SK-N-MC (cell line): Measurements from ENCODE around the gene S100A12.

Experiments
- DNase-seq: peaks from one replicate; pipeline ENCODE4 v3.0.0-alpha.2; 2011; ENCODE audit warnings: low read depth, low spot score
- H3K27ac ChIP-seq: fragments of 200-600 bp; sonication (generic); 2 replicates; pipeline ENCODE4 v1.5.1; 2016; ENCODE audit warnings: mixed run types
- H3K36me3 ChIP-seq: fragments of 200-600 bp; sonication (generic); 2 replicates; pipeline ENCODE4 v1.6.1; 2017; ENCODE audit warnings: antibody characterized with exemption, low read length, mixed read lengths; ENCODE audit not compliant: insufficient read depth
- H3K4me3 ChIP-seq: fragments of 200-600 bp; sonication (generic); 2 replicates; pipeline ENCODE4 v1.5.1; 2016
- H3K9ac ChIP-seq: fragments of 200-600 bp; sonication (generic); 2 replicates; pipeline ENCODE4 v1.8.0; 2017; ENCODE audit warnings: mixed run types, mixed read lengths; ENCODE audit not compliant: insufficient read length
- H3K9me3 ChIP-seq: fragments of 200-600 bp; sonication (generic); 2 replicates; pipeline ENCODE4 v1.6.1; 2017; ENCODE audit warnings: low read depth, mild to moderate bottlenecking, antibody characterized with exemption, low read length, moderate library complexity, mixed read lengths
- EZH2 ChIP-seq: fragments of 200-600 bp; sonication (generic); IDR thresholded peaks from one replicate; pipeline ENCODE4 v1.6.1; 2017; ENCODE audit warnings: antibody characterized with exemption
- FOXP2 ChIP-seq: optimal IDR thresholded peaks from 2 replicates; pipeline ENCODE3; 2011; ENCODE audit warnings: mild to moderate bottlenecking, moderate library complexity; ENCODE audit not compliant: insufficient read depth; ENCODE audit errors: extremely low read length, control extremely low read depth
- POLR2AphosphoS5 ChIP-seq: IDR thresholded peaks from 2 replicates; pipeline ENCODE4 v1.6.1; 2012; ENCODE audit warnings: mild to moderate bottlenecking, low read depth, low read length, borderline replicate concordance

The S100A12 gene

DNA sequence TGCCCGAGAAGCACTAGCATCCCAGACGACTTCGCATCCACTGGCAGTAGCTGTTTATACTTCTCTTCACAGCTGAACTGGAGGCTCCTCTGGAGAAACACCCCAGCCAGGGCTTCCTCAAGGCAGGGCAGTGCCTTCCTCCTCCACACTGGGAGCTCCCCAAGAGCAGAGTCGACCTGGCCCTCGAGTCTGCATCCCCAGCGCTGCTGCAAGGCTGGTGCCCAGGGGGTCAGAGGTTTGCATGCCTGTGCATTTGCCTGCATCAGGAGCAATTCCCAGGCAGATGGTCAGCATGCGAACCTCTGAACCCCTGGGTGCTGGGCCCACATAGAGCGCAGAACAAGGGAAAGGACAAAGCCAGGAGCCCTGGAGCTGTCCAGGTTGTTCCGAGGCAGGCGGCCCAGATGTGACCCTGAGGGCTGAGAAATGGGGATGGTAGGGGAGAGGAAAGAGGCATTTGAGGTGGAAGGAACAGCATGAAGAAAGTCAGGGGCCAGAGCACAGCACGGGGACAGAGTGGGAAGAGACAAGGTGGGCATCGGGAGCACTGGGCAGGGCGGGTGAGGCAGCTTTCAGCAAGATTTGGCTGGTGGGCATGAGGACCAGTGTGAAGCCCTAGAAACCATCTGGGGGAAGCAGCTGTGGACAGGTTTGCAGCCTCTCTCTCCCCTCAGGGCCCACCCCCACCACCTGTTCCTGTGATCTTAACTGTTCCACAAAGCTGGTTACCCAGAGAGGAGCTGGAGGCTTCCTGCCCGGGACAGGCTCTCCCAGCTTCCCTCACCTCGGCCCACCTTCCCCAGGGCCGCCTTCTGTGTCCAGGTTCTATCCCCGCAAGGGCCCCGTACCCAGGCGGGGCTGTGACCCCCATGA is 21.9 kb upstream of the S100A12 start:
- H3K9ac ChIP-seq = no peak overlapping the region
- no peak overlapping the region for H3K27ac ChIP-seq
- no peak for DNase-seq
- H3K4me3 ChIP-seq = no peak overlapping the region
- no peaks in the 10 kb centered on the region for H3K9me3 ChIP-seq
- TF ChIP-seq FOXP2 = no peak
- TF ChIP-seq EZH2 = no peak
- no peak for TF ChIP-seq POLR2AphosphoS5
- H3K36me3 ChIP-seq = no peaks in the 10 kb centered on the region

DNA sequence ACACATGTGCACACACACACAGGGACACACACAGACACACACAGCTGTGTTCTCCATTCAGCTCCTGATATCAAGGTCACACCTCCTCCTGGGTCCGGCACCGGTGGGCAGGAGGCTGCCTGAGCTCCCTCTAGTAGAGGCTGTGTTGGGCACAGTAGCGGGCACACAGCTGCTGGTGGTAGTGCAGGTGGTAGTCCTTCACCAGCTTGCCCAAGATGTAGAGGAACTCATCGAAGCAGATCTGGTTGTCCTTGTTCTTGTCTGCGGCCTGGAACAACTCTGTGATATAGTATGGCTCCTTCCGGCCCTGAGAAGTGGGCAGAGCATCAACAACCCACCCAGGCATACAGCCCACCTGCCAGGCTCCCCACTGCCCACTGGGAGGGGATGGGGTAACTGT is 21.0 kb upstream of the S100A12 start:
- Histone ChIP-seq H3K4me3 (no peak overlapping the region), H3K27ac (no peak overlapping the region), H3K9ac (no peak overlapping the region), H3K9me3 (no peaks in the 10 kb centered on the region), H3K36me3 (no peaks in the 10 kb centered on the region)
- DNase-seq = no peak
- no peak for TF ChIP-seq POLR2AphosphoS5
- no peak for TF ChIP-seq FOXP2
- TF ChIP-seq EZH2 = no peak

DNA sequence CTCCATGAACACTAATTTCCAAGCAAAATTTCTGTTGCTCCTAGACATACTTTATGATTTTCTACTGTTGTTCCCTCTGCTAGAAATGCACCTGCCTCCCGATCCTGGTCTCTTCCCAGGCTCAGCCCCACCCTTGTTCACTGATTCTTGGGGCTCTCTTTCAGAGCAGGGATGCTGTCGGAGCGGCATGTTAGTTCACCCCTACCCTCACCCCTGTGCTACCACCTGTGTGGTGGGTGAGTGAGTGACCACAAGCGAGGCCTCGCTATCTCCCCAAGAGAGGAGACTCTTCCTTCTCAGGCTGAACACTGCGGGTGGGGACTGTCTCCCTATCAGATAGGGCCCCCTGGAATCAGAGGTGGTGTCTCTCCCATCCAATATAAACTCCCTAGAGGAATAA is 20.4 kb upstream of the S100A12 start:
- Histone ChIP-seq H3K9me3 (no peaks in the 10 kb centered on the region), H3K4me3 (no peak overlapping the region), H3K27ac (no peak overlapping the region), H3K36me3 (no peaks in the 10 kb centered on the region), H3K9ac (no peak overlapping the region)
- DNase-seq = no peak
- no peak for TF ChIP-seq EZH2

- Histone ChIP-seq H3K36me3 (no peaks in the 10 kb centered on the region), H3K4me3 (no peak overlapping the region), H3K27ac (no peak overlapping the region), H3K9ac (no peak overlapping the region), H3K9me3 (no peaks in the 10 kb centered on the region)
- no peak for TF ChIP-seq EZH2
- no peak for TF ChIP-seq POLR2AphosphoS5
- TF ChIP-seq FOXP2 = no peak
- DNase-seq = no peak
These were observed 19.8 kb upstream of the S100A12 start for GRCh38 chr1:153395136-153395685.

GRCh38 chr1:153394391-153394790 is 19.0 kb upstream of the S100A12 start:
- no peak for DNase-seq
- Histone ChIP-seq H3K9ac (no peak overlapping the region), H3K4me3 (no peak overlapping the region), H3K36me3 (no peaks in the 10 kb centered on the region), H3K27ac (no peak overlapping the region), H3K9me3 (no peaks in the 10 kb centered on the region)
- TF ChIP-seq EZH2 (no peak), POLR2AphosphoS5 (no peak), FOXP2 (no peak)

GRCh38 chr1:153393926-153394325 is 18.5 kb upstream of the S100A12 start:
- H3K36me3 ChIP-seq = no peaks in the 10 kb centered on the region
- no peak overlapping the region for H3K27ac ChIP-seq
- no peak for DNase-seq
- H3K4me3 ChIP-seq = no peak overlapping the region
- TF ChIP-seq EZH2 (no peak), POLR2AphosphoS5 (no peak), FOXP2 (no peak)
- no peaks in the 10 kb centered on the region for H3K9me3 ChIP-seq
- no peak overlapping the region for H3K9ac ChIP-seq

DNA sequence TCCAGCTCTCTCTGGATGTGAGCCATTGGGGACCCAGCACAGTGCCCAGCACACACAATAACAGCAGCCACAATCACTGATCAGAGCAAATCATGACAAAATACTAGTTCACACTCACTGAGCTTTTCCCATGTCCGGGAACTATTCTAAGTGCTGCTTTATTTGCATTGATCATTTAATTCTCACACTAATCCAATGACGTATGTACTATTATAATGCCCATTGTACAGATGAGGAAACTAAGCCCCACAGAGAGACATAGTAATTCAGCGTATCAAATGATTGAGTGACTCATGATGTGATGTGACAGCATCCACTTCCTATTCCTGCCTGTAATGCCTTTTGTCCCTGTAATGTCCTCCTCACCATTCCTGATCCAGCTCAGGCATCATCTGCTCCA is 17.4 kb upstream of the S100A12 start:
- Histone ChIP-seq H3K9ac (no peak overlapping the region), H3K36me3 (no peaks in the 10 kb centered on the region), H3K4me3 (no peak overlapping the region), H3K9me3 (no peaks in the 10 kb centered on the region), H3K27ac (no peak overlapping the region)
- DNase-seq = no peak
- TF ChIP-seq FOXP2 (no peak), EZH2 (no peak), POLR2AphosphoS5 (no peak)

DNA sequence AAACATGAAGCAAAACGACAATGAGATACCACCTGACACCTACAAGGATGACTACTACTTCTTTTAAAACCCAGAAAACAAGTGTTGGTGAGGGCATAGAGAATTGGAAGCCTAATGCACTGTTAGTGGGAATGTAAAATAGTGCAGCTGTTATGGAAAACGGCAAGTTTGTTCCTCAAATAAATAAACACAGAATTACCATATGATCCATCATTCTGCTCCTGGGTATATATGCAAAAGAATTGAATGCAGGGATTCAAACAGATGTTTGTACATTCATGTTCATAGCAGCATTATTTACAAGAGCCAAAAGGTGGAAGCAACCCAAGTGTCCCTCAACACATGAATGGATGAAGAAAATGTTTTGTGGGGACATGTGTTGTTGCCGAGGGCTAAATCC is 16.8 kb upstream of the S100A12 start:
- DNase-seq = no peak
- Histone ChIP-seq H3K9me3 (no peaks in the 10 kb centered on the region), H3K9ac (no peak overlapping the region), H3K4me3 (no peak overlapping the region), H3K27ac (no peak overlapping the region), H3K36me3 (no peaks in the 10 kb centered on the region)
- TF ChIP-seq FOXP2 (no peak), EZH2 (no peak), POLR2AphosphoS5 (no peak)
